Endothelial cell (in vitro differentiated cells): Measurements from ENCODE around the gene GPATCH2. TPM values are rescaled to one million over a fixed set of nuclear protein-coding genes. Genes with fewer than 3 reads are reported as not detected.
"Not testable (repeated sequence)": the region's sequence is repeated elsewhere in the genome, so short reads cannot be mapped to it uniquely, and the experiment has no call there.

ENCODE experiments used
- DNase-seq: peaks from one replicate; pipeline ENCODE4 v3.0.0; 2021; ENCODE audit warnings: low spot score
- H3K27ac Mint-ChIP-seq: one replicate; pipeline ENCODE4 v1.8.0; 2021; ENCODE audit warnings: mixed read lengths, inconsistent platforms; ENCODE audit not compliant: unreplicated experiment
- H3K27me3 Mint-ChIP-seq: one replicate; pipeline ENCODE4 v1.8.0; 2021; ENCODE audit warnings: mild to moderate bottlenecking, moderate library complexity, mixed read lengths, inconsistent platforms; ENCODE audit not compliant: unreplicated experiment
- H3K36me3 Mint-ChIP-seq: one replicate; pipeline ENCODE4 v1.8.0; 2021; ENCODE audit warnings: mild to moderate bottlenecking, low read depth, mixed read lengths, inconsistent platforms; ENCODE audit not compliant: unreplicated experiment
- H3K4me1 Mint-ChIP-seq: one replicate; pipeline ENCODE4 v1.8.0; 2021; ENCODE audit warnings: mild to moderate bottlenecking, mixed read lengths, inconsistent platforms; ENCODE audit not compliant: unreplicated experiment
- H3K4me3 Mint-ChIP-seq: one replicate; pipeline ENCODE4 v1.8.0; 2021; ENCODE audit warnings: mild to moderate bottlenecking, mixed read lengths, inconsistent platforms; ENCODE audit not compliant: unreplicated experiment
- H3K9me3 Mint-ChIP-seq: one replicate; pipeline ENCODE4 v1.8.0; 2021; ENCODE audit warnings: mixed read lengths, inconsistent platforms; ENCODE audit not compliant: unreplicated experiment
- total RNA-seq: library from RNA; stranded (reverse); fragmentation: NEBNext Ultra II Directional; extraction: Animal tissue kit (Norgen Biotek cat#: 25700); gene quantifications from one replicate; pipeline ENCODE4 v1.2.1, GENCODE V29; 2021; ENCODE audit not compliant: unreplicated experiment
- TF ChIP-seq, protein P1 (sequence below): fragments of 200-600 bp; sonication (generic); IDR thresholded peaks from one replicate; pipeline ENCODE4 v1.5.0; 2021; ENCODE audit warnings: antibody characterized with exemption; ENCODE audit not compliant: unreplicated experiment

The GPATCH2 gene
- total RNA-seq, 1 donor from 2014 or later: 18.4 TPM

GRCh38 chr1:217586586-217586985, 44.3 kb downstream of the GPATCH2 start:
- H3K27ac Mint-ChIP-seq: no peak overlapping the region

GRCh38 chr1:217585577-217585976, 45.3 kb downstream of the GPATCH2 start:
- Mint-ChIP-seq H3K27me3 (peaks cover 2% of the 10 kb centered on the region), H3K36me3 (no peaks in the 10 kb centered on the region), H3K9me3 (no peaks in the 10 kb centered on the region), H3K27ac (no peak overlapping the region), H3K4me3 (no peak overlapping the region), H3K4me1 (no peaks in the 10 kb centered on the region)
- no peak for DNase-seq
- TF ChIP-seq, protein P1, sequence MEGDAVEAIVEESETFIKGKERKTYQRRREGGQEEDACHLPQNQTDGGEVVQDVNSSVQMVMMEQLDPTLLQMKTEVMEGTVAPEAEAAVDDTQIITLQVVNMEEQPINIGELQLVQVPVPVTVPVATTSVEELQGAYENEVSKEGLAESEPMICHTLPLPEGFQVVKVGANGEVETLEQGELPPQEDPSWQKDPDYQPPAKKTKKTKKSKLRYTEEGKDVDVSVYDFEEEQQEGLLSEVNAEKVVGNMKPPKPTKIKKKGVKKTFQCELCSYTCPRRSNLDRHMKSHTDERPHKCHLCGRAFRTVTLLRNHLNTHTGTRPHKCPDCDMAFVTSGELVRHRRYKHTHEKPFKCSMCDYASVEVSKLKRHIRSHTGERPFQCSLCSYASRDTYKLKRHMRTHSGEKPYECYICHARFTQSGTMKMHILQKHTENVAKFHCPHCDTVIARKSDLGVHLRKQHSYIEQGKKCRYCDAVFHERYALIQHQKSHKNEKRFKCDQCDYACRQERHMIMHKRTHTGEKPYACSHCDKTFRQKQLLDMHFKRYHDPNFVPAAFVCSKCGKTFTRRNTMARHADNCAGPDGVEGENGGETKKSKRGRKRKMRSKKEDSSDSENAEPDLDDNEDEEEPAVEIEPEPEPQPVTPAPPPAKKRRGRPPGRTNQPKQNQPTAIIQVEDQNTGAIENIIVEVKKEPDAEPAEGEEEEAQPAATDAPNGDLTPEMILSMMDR: no peak

More at GRCh38 chr1:217586586-217586985, 44.3 kb downstream of the GPATCH2 start:
- TF ChIP-seq, protein P1: no peak
- Mint-ChIP-seq H3K36me3 (no peaks in the 10 kb centered on the region), H3K27me3 (peaks cover 2% of the 10 kb centered on the region), H3K4me1 (no peaks in the 10 kb centered on the region), H3K9me3 (no peaks in the 10 kb centered on the region), H3K4me3 (no peak overlapping the region)
- DNase-seq: no peak

- not testable (repeated sequence) for H3K27ac Mint-ChIP-seq, DNase-seq, H3K4me3 Mint-ChIP-seq
Measured at GRCh38 chr1:217584286-217584811, 46.5 kb downstream of the GPATCH2 start.

DNA sequence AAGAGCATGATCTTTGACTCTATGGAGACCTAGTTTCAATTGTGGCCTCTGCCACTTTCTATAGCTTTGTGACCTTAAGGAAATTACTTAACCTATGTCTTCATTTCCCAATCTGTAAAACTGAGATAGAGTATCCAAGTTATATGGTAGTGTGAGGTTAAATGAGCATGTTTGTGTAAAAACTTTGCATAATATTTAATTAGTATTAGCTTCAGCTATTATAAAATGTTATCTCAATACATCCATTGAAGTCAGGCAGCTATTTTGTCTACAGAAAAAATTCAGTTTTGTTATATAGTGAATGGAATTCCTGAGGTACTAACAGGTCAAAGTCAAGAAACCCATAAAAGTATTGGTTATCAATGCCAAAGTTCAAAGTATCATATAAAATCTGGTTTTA, 53.6 kb downstream of the GPATCH2 start:
- H3K9me3 Mint-ChIP-seq: no peaks in the 10 kb centered on the region
- TF ChIP-seq, protein P1: no peak
- H3K27ac Mint-ChIP-seq: no peak overlapping the region
- no peak overlapping the region for H3K4me3 Mint-ChIP-seq
- DNase-seq: no peak
- H3K36me3 Mint-ChIP-seq: no peaks in the 10 kb centered on the region
- H3K4me1 Mint-ChIP-seq: no peaks in the 10 kb centered on the region
- H3K27me3 Mint-ChIP-seq: no peaks in the 10 kb centered on the region

More at GRCh38 chr1:217584286-217584811, 46.5 kb downstream of the GPATCH2 start:
- H3K4me1 Mint-ChIP-seq, H3K9me3 Mint-ChIP-seq, H3K36me3 Mint-ChIP-seq, H3K27me3 Mint-ChIP-seq: not testable (repeated sequence)

DNA sequence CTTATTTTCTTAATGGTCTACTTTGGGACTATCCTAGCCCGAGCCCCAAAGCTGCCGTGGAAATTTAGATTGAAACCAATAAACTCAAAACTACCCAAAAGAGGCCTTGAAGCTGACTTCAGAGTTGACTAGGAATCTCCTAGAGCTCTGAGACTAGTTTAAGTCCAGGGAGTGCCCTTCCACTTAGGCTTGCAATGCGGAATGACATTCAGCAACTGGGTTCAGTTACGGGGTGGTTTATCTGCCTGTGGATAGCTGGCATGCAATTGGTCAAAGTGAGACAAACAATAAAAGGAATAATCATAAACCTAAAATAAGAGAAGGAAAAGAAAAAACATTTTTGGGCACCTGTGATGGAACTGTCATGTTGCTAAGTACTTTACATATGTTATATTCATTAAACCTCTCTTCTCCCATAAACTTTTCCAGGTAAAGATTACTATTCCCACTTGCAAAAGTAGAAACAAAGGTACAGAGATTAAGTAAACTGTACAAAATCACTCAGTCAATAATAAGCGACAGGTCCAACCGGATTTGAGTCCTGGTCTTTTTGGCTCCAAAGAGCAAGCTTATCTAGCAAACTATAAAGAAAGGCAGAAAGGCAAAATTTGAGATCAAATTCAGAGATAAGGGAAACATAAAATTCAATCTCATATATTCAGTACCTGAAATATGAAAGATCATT, 56.5 kb downstream of the GPATCH2 start:
- no peaks in the 10 kb centered on the region for H3K4me1 Mint-ChIP-seq

More for the DNA sequence above, 56.5 kb downstream of the GPATCH2 start:
- H3K9me3 Mint-ChIP-seq: no peaks in the 10 kb centered on the region
- TF ChIP-seq, protein P1: no peak
- no peak overlapping the region for H3K4me3 Mint-ChIP-seq
- no peak for DNase-seq
- no peak overlapping the region for H3K27ac Mint-ChIP-seq
- no peaks in the 10 kb centered on the region for H3K27me3 Mint-ChIP-seq
- H3K36me3 Mint-ChIP-seq: no peaks in the 10 kb centered on the region
